GM13976 (cell line): Measurements from ENCODE around the gene ITIH4.

Experiments
- DNase-seq: peaks from one replicate; pipeline ENCODE4 v3.0.0; 2012; ENCODE audit warnings: low spot score
- CTCF ChIP-seq: IDR thresholded peaks from 2 replicates; pipeline ENCODE4 v1.5.1; 2012; ENCODE audit warnings: borderline replicate concordance, mild to moderate bottlenecking; ENCODE audit not compliant: insufficient read depth; ENCODE audit errors: extremely low read depth, missing control alignments, control extremely low read depth
- in situ Hi-C: fragments of 300-500 bp; cut with MboI; formaldehyde crosslinking; loops from one replicate; pipeline ENCODE4 v1.12.0; 2022; ENCODE audit warnings: low sequenced_read_pairs, mixed read lengths, inconsistent platforms; ENCODE audit not compliant: unreplicated experiment

Gene ITIH4

DNA sequence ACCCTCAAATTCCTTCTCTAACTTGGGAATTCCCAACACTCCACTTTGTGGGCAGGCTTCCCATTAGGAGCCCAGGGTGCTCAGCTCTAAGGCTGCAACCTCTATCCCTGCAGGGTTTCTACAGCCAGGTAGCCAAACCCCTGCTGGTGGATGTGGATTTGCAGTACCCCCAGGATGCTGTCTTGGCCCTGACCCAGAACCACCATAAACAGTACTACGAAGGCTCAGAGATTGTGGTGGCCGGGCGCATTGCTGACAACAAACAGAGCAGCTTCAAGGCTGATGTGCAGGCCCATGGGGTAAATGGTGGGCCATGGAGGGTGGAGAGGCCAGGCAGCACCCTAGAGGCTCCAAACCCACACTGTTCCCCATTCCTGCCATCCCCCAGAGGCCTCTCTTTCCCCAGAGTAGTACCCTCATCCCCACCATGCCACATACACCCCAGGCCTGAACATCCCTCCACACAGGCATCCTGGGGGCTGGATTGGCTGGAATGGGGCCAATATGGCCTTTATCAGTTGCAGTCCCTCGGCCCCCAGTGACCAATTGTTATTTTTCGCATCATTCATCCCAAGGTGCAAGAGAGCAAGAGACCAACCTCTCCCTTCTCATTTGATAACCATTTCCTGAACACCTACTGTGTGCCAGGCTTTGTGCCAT, 45.4 kb downstream of the ITIH4 start:
- in situ Hi-C loops: no loop called here
- DNase-seq: no peak

GRCh38 chr3:52784021-52784621, 46.4 kb downstream of the ITIH4 start:
- in situ Hi-C loops: no loop called here
- TF ChIP-seq CTCF: no peak
- DNase-seq: no peak

More for the DNA sequence above, 45.4 kb downstream of the ITIH4 start:
- no peak for TF ChIP-seq CTCF

GRCh38 chr3:52783211-52783555, 47.3 kb downstream of the ITIH4 start:
- in situ Hi-C loops: no loop called here

GRCh38 chr3:52782412-52783210, 47.9 kb downstream of the ITIH4 start:
- TF ChIP-seq CTCF: no peak

More at GRCh38 chr3:52783211-52783555, 47.3 kb downstream of the ITIH4 start:
- DNase-seq: no peak
- TF ChIP-seq CTCF: no peak

GRCh38 chr3:52781741-52782140, 48.7 kb downstream of the ITIH4 start:
- no peak for DNase-seq
- in situ Hi-C loops: no loop called here
- TF ChIP-seq CTCF: no peak

More at GRCh38 chr3:52782412-52783210, 47.9 kb downstream of the ITIH4 start:
- DNase-seq: no peak
- in situ Hi-C loops: no loop called here

GRCh38 chr3:52779837-52780585, 50.5 kb downstream of the ITIH4 start:
- DNase-seq: no peak
- in situ Hi-C loops: no loop called here
- TF ChIP-seq CTCF: no peak
